HG03135 (cell line): Measurements from ENCODE around the gene ZNF649.
A peak's percentile ranks its signal among the peaks of the same experiment; 100 is the strongest.
"Not testable (repeated sequence)": the region's sequence is repeated elsewhere in the genome, so short reads cannot be mapped to it uniquely, and the experiment has no call there.

Experiments used
- ATAC-seq: cut with Tn5 transposase; IDR thresholded peaks from one replicate; pipeline ENCODE4 v1.9.1; 2021; ENCODE audit warnings: mild to moderate bottlenecking, moderate library complexity; ENCODE audit not compliant: unreplicated experiment

The ZNF649 gene

GRCh38 chr19:51904331-51905165 is at the start of gene ZNF649:
Gene ZNF649 (minus strand): TSS chr19:51905017. CDS start chr19:51900107, 4,910 bp downstream.
- peak; percentile 87 for ATAC-seq

DNA sequence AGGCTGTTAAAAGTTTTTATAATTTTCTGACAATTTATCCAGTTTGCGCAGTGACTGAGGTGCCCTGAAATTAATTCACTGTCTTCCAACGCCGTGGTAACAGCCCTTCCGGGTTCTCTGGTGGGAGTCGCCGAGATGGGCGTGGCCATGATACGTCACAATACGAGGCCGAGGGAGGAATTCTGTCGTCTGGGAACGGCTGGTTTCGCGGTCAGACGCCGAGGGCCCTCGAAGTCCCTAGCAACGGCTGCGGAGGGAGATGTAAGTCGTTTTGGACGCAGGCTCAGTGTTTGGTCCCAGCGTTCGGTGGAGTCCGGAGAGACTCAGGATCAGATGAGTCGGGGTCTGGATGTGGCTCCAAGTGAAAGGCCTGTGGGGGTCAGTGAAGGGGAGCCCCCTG is 44.2 kb upstream of the ZNF649 start:
- ATAC-seq = no peak

- ATAC-seq = no peak
Measured at GRCh38 chr19:51946602-51947001, 41.8 kb upstream of the ZNF649 start.

DNA sequence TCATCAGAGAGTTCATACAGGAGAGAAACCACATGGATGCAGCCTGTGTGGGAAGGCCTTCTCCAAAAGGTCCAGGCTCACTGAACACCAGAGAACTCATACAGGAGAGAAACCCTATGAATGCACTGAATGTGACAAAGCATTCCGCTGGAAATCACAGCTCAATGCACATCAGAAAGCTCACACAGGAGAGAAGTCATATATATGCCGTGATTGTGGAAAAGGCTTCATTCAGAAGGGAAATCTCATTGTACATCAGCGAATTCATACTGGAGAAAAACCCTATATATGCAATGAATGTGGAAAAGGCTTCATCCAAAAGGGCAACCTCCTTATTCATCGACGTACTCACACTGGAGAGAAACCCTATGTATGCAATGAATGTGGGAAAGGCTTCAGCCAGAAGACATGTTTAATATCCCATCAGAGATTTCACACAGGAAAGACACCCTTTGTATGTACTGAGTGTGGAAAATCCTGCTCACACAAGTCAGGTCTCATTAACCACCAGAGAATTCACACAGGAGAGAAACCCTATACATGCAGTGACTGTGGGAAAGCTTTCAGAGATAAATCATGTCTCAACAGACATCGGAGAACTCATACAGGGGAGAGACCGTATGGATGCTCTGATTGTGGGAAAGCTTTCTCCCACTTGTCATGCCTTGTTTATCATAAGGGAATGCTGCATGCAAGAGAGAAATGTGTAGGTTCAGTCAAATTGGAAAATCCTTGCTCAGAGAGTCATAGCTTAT is 40.2 kb upstream of the ZNF649 start:
- no peak for ATAC-seq

DNA sequence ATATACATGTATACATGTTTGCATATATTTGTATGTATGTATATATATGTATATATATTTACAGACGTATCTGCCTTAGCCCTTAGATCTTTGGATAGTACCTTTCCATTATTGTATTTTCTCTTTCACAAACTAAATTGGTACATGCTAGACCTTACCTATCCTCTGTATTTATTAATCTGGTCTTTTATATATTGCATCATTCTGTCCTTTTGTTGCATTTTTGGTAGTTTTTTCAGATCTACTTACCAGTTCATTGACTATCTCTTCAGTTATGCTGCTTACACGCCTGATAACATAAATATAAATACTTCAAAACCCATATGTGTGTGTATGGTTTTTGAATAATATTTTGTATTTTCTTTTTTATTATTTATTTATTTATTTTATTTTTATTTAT is 34.1 kb upstream of the ZNF649 start:
- no peak for ATAC-seq

DNA sequence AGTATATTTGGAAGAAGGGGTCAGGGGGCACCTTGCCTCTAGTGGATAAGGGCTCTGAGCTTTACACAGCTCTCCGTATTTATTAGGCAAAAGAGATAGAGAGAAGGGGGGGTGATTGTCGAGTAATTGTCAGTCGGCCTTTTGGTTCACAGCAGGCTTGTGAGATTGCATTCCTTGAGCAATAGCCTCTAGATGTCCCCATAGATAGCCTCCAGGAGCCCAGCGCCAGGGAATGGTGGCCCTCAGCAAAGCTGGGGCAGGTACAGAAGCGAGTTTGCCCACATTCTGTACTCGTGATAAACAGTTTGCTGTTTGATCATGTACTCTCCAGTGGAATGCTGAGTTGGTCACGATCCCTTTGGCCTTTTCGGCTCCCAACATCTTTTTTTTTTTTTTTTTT is 27.1 kb upstream of the ZNF649 start:
- ATAC-seq = no peak

- ATAC-seq = no peak
Measured at GRCh38 chr19:51927859-51928258, 23.0 kb upstream of the ZNF649 start.

- ATAC-seq = peak; percentile 83
Measured at GRCh38 chr19:51926784-51927741, 22.2 kb upstream of the ZNF649 start, which contains the start of gene ZNF613. Gene ZNF613 (plus strand): TSS chr19:51927472. CDS start chr19:51936221, 8,749 bp downstream.

DNA sequence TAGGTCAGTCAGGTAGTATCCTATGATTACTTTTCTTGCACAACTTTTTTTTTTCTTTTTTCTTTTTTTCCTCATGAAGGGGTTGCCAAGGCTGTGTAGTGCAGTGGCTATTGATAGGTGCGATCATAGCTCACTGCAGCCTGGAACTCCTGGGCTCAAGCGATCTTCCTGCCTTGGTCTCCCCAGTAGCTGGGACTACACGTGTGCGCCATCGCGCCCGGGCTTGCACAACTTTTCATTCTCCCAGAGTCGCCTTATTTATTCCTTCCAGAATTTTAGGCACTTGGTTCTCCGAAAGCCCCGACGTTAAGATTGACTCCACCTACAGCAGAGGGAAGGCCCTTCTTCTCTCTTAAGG is 21.6 kb upstream of the ZNF649 start:
- no peak for ATAC-seq

DNA sequence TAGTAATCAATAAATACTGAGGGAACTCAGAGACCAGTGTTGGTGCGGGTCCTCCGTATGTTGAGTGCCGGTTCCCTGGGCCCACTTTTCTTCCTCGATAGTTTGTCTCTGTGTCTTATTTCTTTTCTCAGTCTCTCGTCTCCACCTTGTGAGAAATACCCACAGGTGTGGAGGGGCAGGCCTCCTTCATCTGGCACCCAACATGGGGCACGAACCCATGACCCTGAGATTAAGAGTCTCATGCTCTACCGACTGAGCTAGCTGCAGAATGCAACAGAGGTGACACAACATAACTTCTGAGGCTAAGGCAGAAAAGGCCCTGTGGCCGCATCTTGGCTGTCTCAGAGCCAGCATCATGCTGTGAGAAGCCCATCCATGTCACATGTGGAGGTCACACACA is 17.1 kb upstream of the ZNF649 start:
- ATAC-seq = no peak

DNA sequence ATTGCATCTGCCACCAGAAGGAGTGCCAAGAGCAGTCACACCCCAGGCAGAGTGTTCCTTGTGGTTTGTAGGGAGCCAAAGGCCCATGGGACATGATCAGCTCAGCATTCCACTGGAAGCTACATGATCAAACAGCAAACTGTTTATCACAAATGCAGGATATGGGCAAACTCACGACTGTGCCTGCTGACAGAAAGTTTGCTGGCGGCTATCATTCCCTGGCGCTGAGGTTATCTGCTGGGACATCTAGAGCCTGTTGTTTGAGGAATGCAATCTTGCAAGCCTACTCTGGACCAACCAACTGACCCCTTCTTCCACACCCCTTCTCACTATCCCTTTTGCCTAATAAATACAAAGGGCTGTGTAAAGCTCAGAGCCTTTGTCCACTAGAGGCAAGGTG is 14.8 kb upstream of the ZNF649 start:
- no peak for ATAC-seq

DNA sequence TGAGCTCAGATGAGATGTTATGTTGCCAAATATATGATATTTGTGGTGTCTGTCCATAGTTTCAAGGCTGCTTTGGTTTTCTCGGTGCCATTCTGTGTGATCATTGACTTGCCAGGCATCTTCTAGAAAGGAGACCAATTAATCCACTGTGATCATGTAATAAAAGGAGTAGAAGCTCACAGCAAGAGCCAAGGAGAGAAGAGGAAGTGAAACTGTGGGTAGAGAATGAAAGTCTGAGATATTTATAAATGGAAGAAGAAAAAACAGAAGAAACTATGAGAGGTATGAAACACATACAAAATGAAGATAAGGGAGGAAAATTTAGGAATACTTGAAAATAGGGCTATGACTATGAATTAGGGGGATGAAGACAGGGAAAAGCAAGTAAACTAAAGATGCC is 11.3 kb upstream of the ZNF649 start:
- ATAC-seq = no peak

DNA sequence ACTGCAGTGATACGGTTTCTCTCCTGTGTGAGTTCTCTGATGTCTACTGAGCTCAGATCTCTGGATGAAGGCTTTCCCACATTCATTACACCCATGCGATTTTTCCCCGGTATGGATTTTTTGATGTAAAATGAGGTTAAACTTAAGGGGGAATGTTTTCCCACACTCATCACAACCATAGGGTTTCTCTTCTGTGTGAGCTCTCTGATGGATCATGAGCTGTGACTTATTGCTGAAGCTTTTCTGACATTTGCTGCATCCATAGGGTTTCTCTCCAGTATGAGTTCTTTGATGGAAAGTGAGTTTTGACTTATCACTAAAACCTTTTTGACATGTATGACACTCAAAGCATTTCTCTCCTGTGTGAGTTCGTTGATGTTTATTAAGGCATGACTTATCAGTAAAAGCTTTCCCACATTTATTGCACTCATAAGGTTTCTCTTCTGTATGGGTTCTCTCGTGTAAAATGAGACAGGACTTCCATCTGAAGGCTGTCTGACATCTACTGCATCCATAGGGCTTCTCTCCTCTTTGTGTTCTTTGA is 10.6 kb upstream of the ZNF649 start:
- ATAC-seq = no peak

DNA sequence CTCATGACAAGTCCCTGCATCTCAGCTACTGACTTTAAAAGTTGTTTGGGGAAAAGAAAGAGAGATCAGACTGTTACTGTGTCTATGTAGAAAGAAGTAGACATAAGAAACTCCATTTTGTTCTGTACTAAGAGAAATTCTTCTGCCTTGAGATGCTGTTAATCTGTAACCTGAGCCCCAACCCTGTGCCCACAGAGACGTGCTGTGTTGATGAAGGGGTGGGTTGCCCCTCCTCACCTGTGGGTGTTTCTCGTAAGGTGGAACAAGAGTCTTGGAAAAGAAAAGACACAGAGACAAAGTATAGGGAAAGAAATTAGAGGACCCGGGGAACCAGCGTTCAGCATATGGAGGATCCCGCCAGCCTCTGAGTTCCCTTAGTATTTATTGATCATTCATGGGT is 3.2 kb upstream of the ZNF649 start:
- ATAC-seq = not testable (repeated sequence)

DNA sequence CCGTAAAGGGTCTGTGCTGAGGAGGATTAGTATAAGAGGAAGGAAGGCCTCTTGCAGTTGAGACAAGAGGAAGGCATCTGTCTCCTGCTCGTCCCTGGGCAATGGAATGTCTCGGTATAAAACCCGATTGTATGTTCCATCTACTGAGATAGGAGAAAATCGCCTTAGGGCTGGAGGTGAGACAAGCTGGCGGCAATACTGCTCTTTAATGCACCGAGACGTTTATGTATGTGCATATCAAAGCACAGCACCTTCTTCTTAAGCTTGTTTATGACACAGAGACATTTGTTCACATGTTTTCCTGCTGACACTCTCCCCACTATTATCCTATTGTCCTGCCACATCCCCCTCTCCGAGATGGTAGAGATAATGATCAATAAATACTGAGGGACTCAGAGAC is 1.3 kb upstream of the ZNF649 start:
- not testable (repeated sequence) for ATAC-seq

GRCh38 chr19:51905639-51906038 is 822 bp upstream of the ZNF649 start:
- not testable (repeated sequence) for ATAC-seq

DNA sequence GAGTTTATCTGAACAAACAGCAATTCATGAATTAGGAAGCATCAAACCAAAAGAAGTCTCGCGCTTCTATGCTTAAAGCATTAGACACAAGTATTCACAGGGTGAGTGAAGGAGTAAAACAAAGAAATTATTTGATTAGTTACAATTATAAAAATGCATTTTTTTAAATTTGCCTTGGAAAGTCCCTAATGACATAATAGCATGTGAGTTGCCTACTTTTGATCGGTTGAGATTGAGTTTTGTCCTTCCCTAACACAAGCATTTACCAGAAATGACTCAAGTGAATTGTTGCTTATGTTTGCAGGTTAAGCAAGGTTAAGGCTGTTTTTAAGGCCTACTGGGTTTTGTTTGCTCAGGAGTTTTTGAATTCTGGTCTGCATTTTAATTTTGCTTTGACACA is 389 bp upstream of the ZNF649 start:
- peak; percentile 25 for ATAC-seq

GRCh38 chr19:51903192-51903591 is 1.6 kb downstream of the ZNF649 start:
- ATAC-seq = no peak

DNA sequence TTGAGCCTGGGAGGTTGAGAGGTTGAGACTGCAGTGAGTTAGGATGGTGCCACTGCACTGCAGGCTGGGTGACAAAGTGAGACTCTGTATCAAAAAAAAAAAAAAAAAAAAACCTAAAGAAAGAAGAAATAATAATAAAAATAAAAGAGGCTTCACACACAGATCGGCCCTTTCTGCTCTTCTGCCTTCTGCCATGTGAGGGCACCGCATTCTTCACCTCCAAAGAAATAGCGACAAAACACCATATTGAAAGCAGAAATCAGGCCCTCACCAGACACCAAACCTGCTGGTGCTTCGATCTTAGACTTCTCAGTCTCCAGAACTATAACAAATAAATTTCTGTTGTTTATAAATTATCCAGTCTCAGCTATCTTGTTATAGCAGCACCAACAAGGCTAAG is 3.0 kb downstream of the ZNF649 start:
- ATAC-seq = no peak

DNA sequence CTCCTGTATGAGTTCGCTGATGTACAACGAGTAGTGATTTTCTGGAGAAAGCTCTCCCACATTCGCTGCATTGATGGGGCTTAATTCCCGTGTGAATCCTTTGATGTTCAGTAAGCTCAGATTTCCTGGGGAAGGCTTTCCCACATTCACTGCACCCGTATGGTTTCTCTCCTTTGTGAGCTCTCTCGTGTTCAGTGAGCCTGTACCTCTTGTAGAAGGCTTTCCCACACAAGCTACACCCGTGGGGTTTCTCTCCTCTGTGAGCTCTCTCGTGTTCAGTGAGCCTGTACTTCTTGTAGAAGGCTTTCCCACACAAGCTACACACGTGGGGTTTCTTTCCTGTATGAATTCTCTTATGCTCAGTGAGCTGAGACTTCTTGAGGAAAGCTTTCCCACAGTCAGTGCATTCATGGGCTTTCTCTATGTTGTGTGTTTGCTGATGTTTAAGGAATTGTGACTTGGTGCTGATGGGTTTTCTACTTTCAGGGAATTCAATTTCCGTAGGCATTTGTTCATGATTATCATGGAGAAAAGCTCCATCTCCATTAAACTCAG is 13.5 kb downstream of the ZNF649 start:
- ATAC-seq = no peak
